NCI-H2029 treated with DMSO at 0.1 percent for 48 hours (cell line): ENCODE results near the gene APOC3.

ENCODE experiments used
- DNase-seq: peaks from one replicate; lab custom pipeline; 2025; lab: John Stamatoyannopoulos, UW

APOC3 gene

GRCh38 chr11:116849060-116849459 lies 19.4 kb downstream of the APOC3 start:
- no peak for DNase-seq

- DNase-seq, result no peak
Observed at GRCh38 chr11:116849486-116849885, 19.8 kb downstream of the APOC3 start.

DNA sequence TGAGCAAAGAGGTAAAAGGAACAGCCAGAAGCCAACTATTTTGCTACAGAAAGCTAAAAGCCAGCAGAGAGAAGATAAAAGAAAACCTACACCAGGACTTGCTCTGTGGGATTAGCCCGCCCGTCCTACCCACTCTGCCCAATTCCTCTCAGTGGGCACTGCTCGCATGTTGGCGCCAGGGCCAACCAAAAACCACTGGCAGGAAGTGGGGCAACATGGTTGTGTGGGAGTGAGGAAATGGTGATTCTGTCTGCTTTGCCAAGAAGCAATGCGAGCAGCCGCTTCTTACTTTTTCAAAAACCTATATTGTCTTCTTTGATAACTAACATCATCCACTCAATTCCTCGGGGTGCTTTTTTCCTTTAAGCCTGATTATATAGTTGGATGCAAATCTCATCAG lies 21.9 kb downstream of the APOC3 start:
- DNase-seq, result no peak

DNA sequence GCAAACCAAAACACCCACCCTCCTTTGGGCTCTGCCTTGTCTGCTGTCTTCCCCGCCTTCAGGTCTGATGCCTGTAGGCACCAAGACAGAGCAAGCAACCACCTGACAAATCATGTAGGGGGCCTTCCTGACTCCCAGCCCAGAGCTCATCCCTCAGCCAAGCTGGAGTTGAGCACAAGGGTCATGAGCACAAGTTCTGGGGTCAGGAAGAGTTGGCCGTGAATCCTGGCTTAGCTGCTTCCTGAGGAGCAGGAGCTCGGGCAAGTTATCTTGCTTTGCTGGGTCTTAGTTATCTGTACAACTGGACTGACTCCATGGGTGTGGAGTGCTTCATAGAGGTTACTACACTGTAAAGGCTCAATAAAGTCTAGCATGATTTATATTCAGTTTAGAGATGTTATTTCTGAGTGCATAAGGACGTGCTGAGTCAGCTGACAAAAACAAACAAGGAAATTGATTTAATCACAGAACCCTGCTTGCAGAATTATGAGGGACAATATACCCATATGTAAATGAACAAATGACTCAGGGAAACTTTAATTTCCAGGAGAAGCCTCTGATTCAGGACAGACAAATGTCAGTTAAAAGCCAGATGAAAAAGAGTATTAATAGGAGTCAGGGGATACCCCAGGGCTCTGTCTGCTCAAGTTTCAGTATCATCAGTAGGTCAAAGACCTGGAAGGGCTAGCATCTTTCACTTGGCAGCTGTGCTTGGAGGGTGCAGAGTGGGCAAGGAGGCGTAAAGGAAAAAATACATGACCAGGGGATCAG lies 22.7 kb downstream of the APOC3 start:
- peak; percentile 6 for DNase-seq

GRCh38 chr11:116853461-116854073 lies 23.9 kb downstream of the APOC3 start:
- DNase-seq, result peak; percentile 92

- DNase-seq, result no peak
Observed at GRCh38 chr11:116855413-116855812, 25.7 kb downstream of the APOC3 start.

DNA sequence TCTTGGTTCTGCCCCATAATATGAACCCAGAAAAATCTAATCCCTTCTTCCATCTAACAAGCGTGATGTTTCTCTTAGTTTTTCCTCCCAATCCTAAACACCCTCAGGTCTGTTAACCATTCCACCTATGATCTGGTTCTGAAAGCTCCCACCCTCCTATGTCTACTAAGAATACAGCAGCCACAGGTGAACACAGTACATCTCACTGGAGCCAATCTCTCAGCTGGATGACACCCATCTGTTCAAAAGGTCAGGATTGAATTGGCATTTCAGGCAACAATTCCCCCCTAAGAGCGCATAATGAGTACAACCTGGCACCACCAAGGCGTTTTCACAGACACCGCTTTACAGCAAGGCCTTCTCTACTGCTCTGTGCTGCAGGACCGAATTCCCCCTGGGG lies 26.7 kb downstream of the APOC3 start:
- DNase-seq, result no peak

- DNase-seq, result no peak
Observed at GRCh38 chr11:116857316-116857715, 27.6 kb downstream of the APOC3 start.

GRCh38 chr11:116857936-116858335 lies 28.2 kb downstream of the APOC3 start:
- DNase-seq, result no peak

GRCh38 chr11:116859175-116859574 lies 29.5 kb downstream of the APOC3 start:
- DNase-seq, result no peak

DNA sequence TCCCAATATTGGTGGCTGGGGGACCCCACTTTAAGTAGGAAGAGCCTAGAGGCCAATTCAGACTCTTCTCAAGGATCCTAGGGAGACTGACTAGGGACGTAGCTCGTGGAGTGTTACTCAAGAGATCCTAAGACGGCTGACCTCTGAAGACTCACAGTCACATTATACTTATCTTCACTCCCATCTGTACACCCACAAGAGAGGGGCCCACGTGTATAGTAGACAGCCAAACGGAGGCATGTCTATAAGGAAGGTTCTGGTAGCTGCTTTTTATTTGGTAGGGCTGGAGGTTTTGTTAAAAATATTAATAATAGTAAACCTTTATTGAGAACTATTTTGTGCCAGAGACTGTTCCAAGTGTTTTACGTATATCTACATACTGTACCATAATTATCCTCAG lies 30.6 kb downstream of the APOC3 start:
- DNase-seq, result no peak

DNA sequence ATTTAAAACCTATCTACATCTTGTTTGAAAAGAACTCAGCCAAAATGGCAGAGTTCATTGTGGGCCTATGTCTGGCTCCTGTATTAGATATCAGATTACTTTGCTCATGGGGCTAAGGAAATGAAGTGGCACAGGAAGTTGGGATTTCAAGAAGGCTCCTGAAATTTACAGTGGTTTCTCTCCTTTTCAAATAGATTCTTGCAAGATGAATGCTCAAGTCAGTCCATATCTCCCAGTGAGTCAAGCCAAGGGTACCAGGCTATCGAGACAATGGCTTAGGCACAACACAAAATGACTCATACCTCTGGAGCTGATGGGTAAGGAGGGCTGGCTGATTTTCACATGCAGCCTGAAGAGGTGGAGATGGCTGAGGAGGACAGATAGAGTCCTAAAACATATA lies 31.8 kb downstream of the APOC3 start:
- no peak for DNase-seq

DNA sequence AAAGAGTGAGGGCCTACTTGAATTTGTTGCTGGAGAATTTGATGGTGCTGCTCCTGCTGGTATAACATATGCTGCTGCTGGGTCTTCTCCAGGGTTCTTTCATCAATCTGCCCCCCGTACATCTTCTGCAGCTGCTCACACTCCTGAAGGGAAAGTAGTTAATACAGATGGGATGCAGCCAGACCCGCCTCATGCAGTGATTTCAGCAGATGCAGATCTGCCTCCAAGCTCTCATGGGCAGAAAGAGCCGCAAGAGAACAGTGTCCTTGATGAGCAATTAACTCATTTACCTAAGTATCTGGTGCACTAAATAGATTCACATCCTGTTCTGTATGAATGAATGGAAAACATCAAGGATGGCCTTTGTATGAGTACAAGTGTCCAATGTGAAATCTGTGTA lies 32.5 kb downstream of the APOC3 start:
- DNase-seq, result no peak

DNA sequence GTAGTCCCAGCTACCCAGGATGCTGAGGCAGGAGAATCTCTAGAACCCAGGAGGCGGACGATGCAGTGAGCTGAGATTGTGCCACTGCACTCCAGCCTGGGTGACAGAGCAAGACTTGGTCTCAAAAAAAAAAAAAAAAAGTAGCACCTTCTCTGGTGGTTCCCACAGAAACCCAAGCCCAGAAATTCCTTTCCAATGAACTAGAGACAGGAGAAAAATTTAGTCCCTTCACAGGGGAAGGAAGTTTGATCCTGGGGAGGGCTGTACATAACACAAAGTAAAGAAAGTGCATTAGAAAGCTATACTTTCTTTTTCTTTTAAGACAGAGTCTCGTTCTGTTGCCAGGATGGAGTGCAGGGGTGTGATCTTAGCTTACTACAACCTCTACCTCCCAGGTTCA lies 33.2 kb downstream of the APOC3 start:
- no peak for DNase-seq

DNA sequence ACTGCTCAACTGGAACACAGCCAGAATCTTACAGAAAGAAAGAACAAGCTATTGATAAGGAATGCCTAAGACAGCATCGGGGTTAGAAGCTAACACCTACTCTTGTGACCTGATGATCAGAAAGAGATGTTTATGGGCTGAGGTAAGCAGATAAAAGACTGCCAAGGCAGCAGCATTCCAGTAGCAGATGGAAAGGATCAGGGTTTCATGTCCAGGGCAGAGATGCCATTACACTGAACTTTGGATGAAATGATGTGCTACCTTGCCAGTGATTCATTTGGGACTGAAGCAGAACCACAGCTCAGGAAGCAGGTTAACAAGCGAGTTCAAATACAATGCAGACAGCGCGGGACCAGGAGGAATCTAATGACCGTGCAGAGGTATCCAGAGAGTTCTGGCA lies 34.8 kb downstream of the APOC3 start:
- DNase-seq, result no peak

- no peak for DNase-seq
Observed at GRCh38 chr11:116865696-116866095, 36.0 kb downstream of the APOC3 start.

DNA sequence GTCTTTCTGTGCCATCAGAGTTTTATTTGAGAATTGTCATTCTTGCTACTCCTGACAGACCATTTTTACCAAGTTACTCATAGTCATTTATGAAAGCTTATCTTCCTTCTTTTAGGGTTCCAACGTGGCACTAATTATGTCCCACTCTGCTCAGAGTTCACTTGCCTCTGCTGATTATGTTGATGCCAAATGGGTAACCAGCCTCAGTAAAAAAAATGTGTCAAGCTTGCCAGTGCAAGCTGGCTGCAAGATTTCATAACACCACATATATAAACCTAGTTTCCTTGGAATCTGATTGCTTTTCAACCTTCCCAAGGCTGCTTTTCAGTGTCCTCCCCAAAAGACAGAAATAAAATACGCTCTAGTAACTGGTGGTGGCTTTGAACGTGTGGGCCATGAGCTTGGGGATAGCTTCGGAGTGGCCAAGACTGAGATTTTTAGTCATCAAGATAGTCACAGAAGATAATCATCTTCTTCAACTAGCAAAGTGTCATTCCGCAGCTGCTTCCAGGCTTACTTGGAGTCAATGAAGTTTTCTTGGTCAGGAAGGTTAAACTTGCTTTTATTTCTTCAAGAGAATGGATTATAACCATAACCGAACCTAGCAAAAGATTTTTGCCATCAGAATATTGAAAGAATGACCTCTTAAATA lies 37.2 kb downstream of the APOC3 start:
- no peak for DNase-seq

GRCh38 chr11:116867619-116868018 lies 37.9 kb downstream of the APOC3 start:
- no peak for DNase-seq

GRCh38 chr11:116868066-116868465 lies 38.4 kb downstream of the APOC3 start:
- DNase-seq, result no peak

DNA sequence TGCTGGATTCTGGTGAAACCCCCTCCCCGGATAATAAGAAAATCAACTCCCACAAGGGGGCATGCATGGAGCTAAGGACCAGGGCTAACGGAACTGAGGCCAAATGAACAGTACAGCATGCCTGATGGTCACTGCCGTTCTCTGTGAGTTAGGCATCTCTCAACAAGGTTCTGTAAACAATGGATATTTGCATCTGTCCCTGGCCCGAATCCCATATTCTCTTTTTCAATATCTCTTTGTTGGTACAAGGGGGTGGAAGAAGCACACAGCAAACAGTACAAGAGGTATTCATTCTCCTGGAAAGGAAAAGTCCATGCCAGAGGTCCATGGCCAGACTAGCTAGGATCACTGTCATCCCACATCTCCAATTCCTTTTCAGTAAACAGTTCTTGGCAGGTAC lies 39.9 kb downstream of the APOC3 start:
- DNase-seq, result peak; percentile 92

DNA sequence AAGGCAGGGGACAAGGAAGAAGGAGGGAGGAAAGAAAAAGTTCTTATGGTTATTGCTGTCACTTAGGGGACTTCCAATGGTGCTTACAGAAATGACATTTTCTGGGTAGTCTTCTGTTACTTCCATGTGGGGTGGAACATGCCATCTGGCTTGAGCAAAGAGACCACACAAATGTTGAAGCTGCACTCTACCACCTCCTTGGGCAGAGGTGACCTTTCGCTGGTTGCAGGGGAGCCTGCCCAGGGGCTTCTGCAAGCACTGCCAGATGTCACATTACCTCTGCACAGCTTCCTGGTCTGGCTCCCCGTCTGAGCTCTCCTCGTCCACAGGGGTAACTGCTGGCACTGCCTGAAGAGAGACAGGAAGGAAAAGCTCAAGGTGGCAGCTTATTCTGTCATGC lies 40.3 kb downstream of the APOC3 start:
- DNase-seq, result peak; percentile 25

GRCh38 chr11:116871248-116871647 lies 41.5 kb downstream of the APOC3 start:
- no peak for DNase-seq

DNA sequence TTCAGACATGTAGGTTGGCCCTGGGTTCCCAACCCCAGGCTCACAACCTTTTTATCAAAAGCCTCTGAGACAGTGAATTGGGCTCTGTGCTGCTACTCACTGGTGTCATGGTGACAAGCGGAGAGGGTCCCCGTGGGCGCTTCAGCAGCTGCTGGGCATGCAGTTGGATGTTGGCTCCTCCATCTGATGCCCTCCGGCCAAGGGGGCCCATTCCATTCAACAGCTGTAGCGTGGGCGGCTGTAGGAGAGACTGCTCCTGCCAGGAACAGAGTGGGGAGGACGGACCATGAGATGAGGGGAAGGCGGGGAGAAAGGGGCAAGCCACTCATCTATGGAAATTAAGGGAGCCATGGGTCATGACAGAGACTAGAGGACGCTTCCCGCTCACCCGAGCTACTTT lies 43.7 kb downstream of the APOC3 start:
- DNase-seq, result no peak
